BJ (cell line): ENCODE measurements around the gene RFX4. TPM values are rescaled to one million over a fixed set of nuclear protein-coding genes. Genes with fewer than 3 reads are reported as not detected.

Source experiments
- CTCF ChIA-PET: fragments of 350-600 bp; formaldehyde crosslinking; extraction: SDS; loops from one replicate; lab custom pipeline; 2021; ENCODE audit warnings: antibody characterized with exemption, inconsistent platforms; lab: Yijun Ruan, JAX
- POLR2A ChIA-PET: fragments of 300-600 bp; sonication (Branson Sonifier 250); formaldehyde crosslinking; extraction: SDS; loops from one replicate; lab custom pipeline; 2021; ENCODE audit warnings: antibody characterized with exemption; lab: Charles Lee
- DNase-seq: peaks from one replicate; pipeline ENCODE4 v3.0.0-alpha.2; 2011; ENCODE audit warnings: low read depth
- H3K27me3 ChIP-seq: 2 replicates; pipeline ENCODE4 v1.6.0; 2011; ENCODE audit warnings: low read length; ENCODE audit not compliant: control insufficient read depth, insufficient read depth
- H3K36me3 ChIP-seq: 2 replicates; pipeline ENCODE4 v1.5.1; 2011; ENCODE audit warnings: low read length; ENCODE audit not compliant: control insufficient read depth, insufficient read depth
- H3K4me3 ChIP-seq: 2 replicates; pipeline ENCODE4 v1.5.1; 2011; ENCODE audit warnings: low read depth, mild to moderate bottlenecking, control low read depth, low read length
- polyA plus RNA-seq: library from polyadenylated mRNA; depleted of rRNA; stranded (reverse); fragments of >200 nt; gene quantifications from 2 replicates; pipeline ENCODE4 v1.2.3, GENCODE V29; 2011
- TF ChIP-seq, protein P1 (sequence below): IDR thresholded peaks from 2 replicates; pipeline ENCODE4 v1.5.1; 2011; ENCODE audit warnings: low read depth, mild to moderate bottlenecking, control low read depth, inconsistent platforms, low read length, moderate library complexity; ENCODE audit not compliant: insufficient read depth

Gene RFX4
- polyA plus RNA-seq, 1 experiment, result not detected

DNA sequence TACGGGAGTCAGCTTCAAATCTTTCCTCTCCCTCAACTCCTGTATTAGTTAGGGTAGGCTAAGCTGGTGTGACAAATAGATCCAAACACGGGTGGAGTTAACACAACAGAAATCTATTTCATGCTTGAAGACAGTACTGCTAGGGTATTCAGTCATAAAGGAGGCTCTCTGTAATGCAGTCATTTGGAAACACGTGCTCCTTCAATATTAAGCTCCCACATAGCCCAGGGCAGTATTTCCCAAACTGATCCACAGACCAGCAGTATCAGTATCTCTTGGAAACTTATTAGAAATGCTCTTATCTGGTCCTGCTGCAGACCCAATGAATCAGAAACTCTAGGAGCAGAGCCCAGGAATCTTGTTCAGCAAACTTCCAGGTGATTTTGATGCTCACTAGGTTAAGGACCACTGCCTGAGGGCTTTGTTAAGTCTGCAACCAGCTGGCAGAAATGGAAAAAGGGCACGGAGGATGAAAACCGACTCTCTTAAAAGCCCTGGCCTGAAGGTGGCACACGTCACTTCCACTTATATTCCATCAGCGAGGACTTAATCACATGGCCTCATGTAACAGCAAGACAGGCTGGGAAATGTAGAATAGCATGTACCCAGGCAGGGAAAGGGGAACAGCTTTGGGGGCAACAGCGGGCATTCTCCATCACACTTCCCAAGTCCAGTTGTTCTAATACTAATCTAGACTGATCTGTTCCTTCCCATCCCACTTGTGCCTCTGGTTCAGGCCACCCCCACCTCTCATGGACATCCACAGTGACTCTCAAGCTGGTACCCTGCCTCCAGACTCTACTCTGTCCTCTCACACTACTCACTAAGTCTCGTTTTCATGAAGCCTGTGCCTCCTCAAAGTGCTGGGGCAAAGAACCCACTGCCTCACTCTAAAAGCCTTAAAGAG lies 153.5 kb downstream of the RFX4 start:
- H3K36me3 ChIP-seq, result no peaks in the 10 kb centered on the region
- ChIA-PET CTCF (no interaction called here), POLR2A (no interaction called here)
- TF ChIP-seq, protein P1, sequence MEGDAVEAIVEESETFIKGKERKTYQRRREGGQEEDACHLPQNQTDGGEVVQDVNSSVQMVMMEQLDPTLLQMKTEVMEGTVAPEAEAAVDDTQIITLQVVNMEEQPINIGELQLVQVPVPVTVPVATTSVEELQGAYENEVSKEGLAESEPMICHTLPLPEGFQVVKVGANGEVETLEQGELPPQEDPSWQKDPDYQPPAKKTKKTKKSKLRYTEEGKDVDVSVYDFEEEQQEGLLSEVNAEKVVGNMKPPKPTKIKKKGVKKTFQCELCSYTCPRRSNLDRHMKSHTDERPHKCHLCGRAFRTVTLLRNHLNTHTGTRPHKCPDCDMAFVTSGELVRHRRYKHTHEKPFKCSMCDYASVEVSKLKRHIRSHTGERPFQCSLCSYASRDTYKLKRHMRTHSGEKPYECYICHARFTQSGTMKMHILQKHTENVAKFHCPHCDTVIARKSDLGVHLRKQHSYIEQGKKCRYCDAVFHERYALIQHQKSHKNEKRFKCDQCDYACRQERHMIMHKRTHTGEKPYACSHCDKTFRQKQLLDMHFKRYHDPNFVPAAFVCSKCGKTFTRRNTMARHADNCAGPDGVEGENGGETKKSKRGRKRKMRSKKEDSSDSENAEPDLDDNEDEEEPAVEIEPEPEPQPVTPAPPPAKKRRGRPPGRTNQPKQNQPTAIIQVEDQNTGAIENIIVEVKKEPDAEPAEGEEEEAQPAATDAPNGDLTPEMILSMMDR, result no peak
- no peaks in the 10 kb centered on the region for H3K27me3 ChIP-seq
- DNase-seq, result no peak
- H3K4me3 ChIP-seq, result no peak overlapping the region

DNA sequence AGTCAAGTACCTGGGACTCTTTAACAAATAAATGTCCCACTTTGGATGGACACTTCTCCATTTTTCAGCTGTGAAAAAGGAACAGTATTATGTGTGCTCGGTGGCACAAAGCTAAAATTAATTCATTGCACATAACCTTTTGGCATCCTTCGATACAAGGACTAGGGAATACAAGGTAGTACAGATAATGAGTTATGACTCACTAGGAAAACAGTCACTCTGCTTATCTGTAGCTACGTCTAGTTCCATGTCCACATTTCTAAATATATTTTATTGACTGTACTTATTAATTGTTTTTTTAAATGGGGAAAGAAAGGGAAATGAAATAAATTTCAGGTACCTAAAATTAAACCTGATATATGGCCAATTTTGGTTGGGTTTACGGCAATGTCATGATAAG lies 156.5 kb downstream of the RFX4 start:
- ChIA-PET CTCF (no interaction called here), POLR2A (no interaction called here)
- Histone ChIP-seq H3K27me3 (peaks cover 1% of the 10 kb centered on the region), H3K36me3 (no peaks in the 10 kb centered on the region), H3K4me3 (no peak overlapping the region)
- TF ChIP-seq, protein P1, result no peak
- DNase-seq, result no peak

DNA sequence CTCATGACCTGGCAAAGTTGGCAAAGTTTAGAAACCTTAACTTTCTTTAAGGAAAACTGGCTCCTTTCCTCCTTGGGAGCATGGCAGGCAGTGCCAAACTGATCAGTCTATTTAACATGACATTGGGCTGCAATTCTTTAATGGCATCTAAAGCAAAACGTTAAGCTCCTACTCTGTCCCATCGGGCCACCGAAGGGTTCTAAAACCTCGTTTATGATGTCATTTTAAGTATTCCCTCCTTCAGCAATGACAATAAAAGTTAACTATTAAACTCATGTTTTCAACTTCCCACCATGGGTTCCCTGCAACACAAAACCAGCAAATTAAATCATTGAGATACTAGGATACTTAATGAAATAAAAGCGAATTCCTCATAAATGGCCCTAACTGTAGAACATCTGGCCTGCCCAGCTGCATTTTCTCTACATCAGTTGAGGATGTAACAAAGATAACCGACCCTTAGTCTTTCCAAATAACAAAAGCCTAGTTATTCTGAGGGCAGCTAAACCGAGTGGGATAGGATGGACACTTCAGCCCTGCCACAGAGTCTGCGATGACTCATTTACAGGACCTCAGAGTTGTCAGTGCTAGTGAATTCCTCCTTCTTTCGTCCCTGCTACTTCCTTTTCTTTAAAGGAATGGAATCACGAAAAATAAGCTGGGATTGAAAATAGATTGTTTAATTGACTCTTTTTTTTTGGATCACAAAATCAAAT lies 157.2 kb downstream of the RFX4 start:
- H3K36me3 ChIP-seq, result no peaks in the 10 kb centered on the region
- CTCF ChIA-PET, result no interaction called here
- peaks cover 1% of the 10 kb centered on the region for H3K27me3 ChIP-seq
- TF ChIP-seq, protein P1, result no peak
- POLR2A ChIA-PET, result no interaction called here
- DNase-seq, result no peak
- H3K4me3 ChIP-seq, result no peak overlapping the region

DNA sequence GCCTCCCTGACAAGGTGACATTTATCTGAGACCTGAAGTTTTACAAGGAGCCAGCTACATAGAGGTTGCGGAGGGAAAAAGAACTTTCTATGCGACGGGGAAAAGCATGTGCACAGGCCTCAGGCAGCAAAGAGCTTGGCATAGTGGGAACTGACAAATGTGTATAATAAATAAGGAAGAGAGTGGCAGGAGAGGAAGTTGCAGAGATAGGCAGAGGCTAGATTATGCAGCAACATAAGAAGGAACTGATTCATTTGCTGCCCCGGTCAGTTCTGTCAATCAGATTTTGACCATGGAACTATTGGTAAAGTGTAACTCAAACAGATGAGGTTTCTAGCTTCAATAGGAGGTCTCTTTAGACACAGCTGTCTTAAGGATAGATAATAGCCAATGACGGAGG lies 158.0 kb downstream of the RFX4 start:
- ChIA-PET CTCF (interaction anchor here (0.6 kb wide), 1 partner anchor 364 kb away, joined by 4 read pairs; no protein-coding TSS in a partner anchor), POLR2A (no interaction called here)
- TF ChIP-seq, protein P1, result no peak

DNA sequence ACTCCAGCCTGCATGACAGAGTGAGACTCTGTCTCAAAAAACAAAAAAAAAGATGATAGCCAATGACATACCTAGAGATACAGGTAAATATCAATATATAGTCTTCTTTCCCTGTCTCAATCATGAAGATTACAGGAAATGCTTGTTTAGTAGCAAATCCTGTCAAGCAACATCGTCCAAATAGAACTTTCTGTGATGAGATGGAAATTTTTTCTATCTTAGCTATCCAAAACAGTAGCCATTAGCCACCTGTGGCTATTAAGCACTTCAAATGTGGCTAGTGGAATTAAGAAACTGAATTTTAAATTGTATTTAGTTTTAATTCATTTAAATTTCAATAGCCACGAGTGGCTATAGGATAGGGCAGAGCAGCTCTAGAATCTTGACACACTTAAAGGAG lies 158.4 kb downstream of the RFX4 start:
- peaks cover 1% of the 10 kb centered on the region for H3K27me3 ChIP-seq
- H3K4me3 ChIP-seq, result no peak overlapping the region
- POLR2A ChIA-PET, result no interaction called here
- no peak for DNase-seq
- TF ChIP-seq, protein P1, result no peak
- H3K36me3 ChIP-seq, result no peaks in the 10 kb centered on the region
- CTCF ChIA-PET, result interaction anchor here (0.6 to 0.7 kb wide), 2 partner anchors 11 to 365 kb away, joined by 3 to 4 read pairs; no protein-coding TSS in a partner anchor

More for the DNA sequence above, 158.0 kb downstream of the RFX4 start:
- DNase-seq, result no peak
- Histone ChIP-seq H3K27me3 (peaks cover 1% of the 10 kb centered on the region), H3K36me3 (no peaks in the 10 kb centered on the region), H3K4me3 (no peak overlapping the region)
